Body of pancreas (tissue), 4 donors: ENCODE results near the gene C1QTNF12. TPM values are rescaled to one million over a fixed set of nuclear protein-coding genes. Genes with fewer than 3 reads are reported as not detected.

ENCODE experiments used
- ATAC-seq: fragments of 150-250 bp; one replicate; pipeline ENCODE4 v1.9.1; 2016
- DNase-seq, 4 donors: peaks; one replicate each; pipeline ENCODE4 v3.0.0-alpha.2; 2019
- H3K27ac ChIP-seq, 4 donors: fragments of 200-600 bp; sonication (generic); 1 replicate in 3 of 4; 2 replicates in 1 of 4; pipeline versions ENCODE4 v1.5.1 to v1.6.1; 2016 to 2019; ENCODE audit warnings: mild to moderate bottlenecking in 1 of 4, mixed read lengths in 1 of 4, moderate library complexity in 1 of 4
- H3K27me3 ChIP-seq, 2 donors: fragments of 200-600 bp; sonication (generic); one replicate each; pipeline ENCODE4 v1.6.0; 2016; ENCODE audit warnings: mild to moderate bottlenecking in 1 of 2
- H3K36me3 ChIP-seq, 2 donors: fragments of 200-600 bp; sonication (generic); replicated peaks in 1 of 2; 2 replicates each; pipeline ENCODE4 v1.5.1; 2016; ENCODE audit warnings: low read depth in 2 of 2; ENCODE audit not compliant: insufficient read depth in 1 of 2
- H3K4me1 ChIP-seq: fragments of 200-600 bp; sonication (generic); one replicate; pipeline ENCODE4 v1.6.0; 2016
- H3K4me3 ChIP-seq, 2 donors: fragments of 200-600 bp; sonication (generic); 1 replicate in 1 of 2; 2 replicates in 1 of 2; pipeline ENCODE4 v1.5.1; 2016 to 2019
- H3K9me3 ChIP-seq, 3 donors: fragments of 200-600 bp; sonication (generic); 1 replicate in 2 of 3; 2 replicates in 1 of 3; pipeline ENCODE4 v1.5.1; 2016
- CTCF ChIP-seq, 7 experiments: fragments of 450-650 bp in 4 of 7; fragments of 200-600 bp in 3 of 7; sonication (generic) in 3 of 7; IDR thresholded peaks; one replicate each; pipeline ENCODE4 v1.5.1; 2016 to 2019; ENCODE audit warnings: antibody characterized with exemption in 7 of 7
- POLR2A ChIP-seq, 3 donors: fragments of 450-650 bp; IDR thresholded peaks; one replicate each; pipeline ENCODE4 v1.6.1; 2016; ENCODE audit warnings: antibody characterized with exemption in 3 of 3, mild to moderate bottlenecking in 2 of 3
- WGBS, 2 donors: methylation state at CpG; one replicate each; pipeline ENCODE4 v1.1.5; 2017; 5-methylcytosine and 5-hydroxymethylcytosine counted together
- intact Hi-C: fragments of 100-400 bp; cut with DNase I; formaldehyde crosslinking; loops from one replicate; pipeline ENCODE4 v1.15.1; 2023
- total RNA-seq, 2 donors: library from RNA; depleted of rRNA; stranded (reverse); fragments of >200 nt; gene quantifications; one replicate each; pipeline ENCODE4 v1.1.0, GENCODE V29; 2016

The C1QTNF12 gene
- total RNA-seq, 2 donors from 2014 or later: not detected

DNA sequence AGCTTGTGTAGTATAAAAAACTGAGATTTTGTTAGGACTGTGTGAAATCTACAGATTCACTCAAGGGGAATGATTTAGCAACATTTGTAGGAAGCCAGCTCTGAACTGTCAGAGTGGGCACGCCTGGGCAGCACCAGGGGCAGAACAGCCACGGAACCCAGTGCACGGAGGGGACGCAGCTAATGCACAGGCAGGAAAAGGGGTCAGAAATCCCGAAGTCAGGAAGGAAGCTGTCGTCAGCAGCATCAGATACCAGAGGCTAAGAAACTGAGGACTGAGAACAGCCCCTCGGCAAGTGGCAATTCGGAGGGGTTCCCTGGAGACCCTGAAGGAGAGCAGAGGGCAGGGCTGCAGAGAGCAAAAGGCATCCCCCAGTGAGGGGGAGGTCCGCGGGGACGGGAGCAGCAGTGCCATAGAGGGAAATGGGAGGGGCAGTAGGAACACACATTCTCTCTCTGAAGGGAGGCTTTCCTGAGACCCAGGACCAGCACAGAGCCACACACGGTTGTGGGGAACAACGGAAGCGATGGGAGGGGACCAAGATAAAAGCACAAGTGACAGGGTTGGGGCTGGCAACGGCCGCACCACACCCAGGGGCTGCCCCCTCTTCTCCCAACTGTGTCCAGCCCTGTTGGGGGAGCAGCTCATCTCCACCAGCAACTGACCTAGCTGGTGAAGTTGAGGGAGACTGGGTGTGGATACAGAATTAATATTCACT, 14.5 kb upstream of the C1QTNF12 start:
- DNase-seq: no peak
- no peaks in the 10 kb centered on the region for H3K9me3 ChIP-seq
- ATAC-seq: no peak
- 80 to 89% methylated on average over 16 of the region's 16 CpGs for WGBS, 2 donors
- TF ChIP-seq CTCF (IDR thresholded peaks at IDR 0.05) (no peak), POLR2A (IDR thresholded peaks at IDR 0.05) (no peak)
- no peaks in the 10 kb centered on the region for H3K27me3 ChIP-seq
- peaks cover 11 to 24% of the 10 kb centered on the region in 2 donors for H3K36me3 ChIP-seq
- H3K4me1 ChIP-seq: no peaks in the 10 kb centered on the region
- H3K27ac ChIP-seq: no peak overlapping the region
- intact Hi-C loops: no loop called here
- no peak overlapping the region for H3K4me3 ChIP-seq

DNA sequence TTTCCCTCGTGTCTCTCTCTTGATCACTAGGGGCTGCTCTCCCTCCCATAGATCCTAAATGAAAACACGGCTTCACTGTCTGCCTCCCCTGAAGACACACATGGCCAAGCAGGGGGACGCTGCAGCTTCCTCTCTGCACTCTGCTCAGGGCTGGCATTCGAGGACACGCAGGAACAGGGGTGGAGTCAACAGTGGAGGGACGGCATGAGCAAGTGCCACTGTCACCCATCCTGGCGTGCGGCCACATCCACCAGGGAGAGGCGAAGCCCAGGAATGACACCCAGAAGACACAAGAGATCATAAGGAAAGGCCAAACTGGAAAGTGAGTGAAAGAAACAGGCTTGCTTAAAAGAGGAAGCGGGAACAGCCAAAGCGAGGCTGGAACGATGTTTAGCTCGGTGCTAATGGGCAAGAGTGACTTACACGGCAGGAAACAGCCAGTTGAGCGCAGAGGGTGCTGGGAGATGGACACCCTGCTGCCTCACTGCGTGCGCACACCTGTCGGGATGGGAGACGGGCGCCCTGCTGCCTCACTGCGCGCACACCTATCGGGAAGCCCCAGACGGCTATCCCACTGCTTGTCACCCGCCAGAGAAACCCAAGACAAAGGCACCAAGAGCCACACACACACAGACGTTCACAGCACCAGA, 13.6 kb upstream of the C1QTNF12 start:
- no peak for TF ChIP-seq CTCF (IDR thresholded peaks at IDR 0.05)
- no peak for TF ChIP-seq POLR2A (IDR thresholded peaks at IDR 0.05)
- H3K4me1 ChIP-seq: no peaks in the 10 kb centered on the region
- DNase-seq: no peak
- H3K9me3 ChIP-seq: no peaks in the 10 kb centered on the region
- H3K4me3 ChIP-seq: no peak overlapping the region
- intact Hi-C loops: no loop called here
- H3K36me3 ChIP-seq: peaks cover 11 to 29% of the 10 kb centered on the region in 2 donors
- WGBS, 2 donors: 78 to 84% methylated on average over 24 to 26 of the region's 26 CpGs
- no peak for ATAC-seq
- H3K27ac ChIP-seq: no peak overlapping the region
- no peaks in the 10 kb centered on the region for H3K27me3 ChIP-seq

DNA sequence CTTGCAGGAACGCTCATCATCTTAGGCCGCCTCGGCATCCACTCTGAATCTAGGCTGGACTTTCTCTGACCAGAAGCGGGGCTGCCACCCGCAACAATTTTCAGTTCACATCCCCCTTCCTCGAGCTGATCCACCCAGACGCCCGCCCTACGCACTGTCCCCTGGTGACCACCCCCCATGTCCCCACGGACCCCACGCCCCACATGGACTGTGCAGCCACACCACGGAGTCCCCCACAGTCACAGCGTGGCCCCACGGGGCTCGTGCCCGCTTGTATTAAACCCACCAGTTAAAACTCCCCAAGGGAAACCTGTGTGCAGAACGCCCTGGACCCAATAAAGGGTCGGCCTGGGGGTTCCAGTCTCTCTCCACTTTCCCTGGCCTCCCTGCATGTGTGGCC, 13.0 kb upstream of the C1QTNF12 start:
- H3K4me3 ChIP-seq: no peak overlapping the region
- TF ChIP-seq CTCF (IDR thresholded peaks at IDR 0.05): no peak
- TF ChIP-seq POLR2A (IDR thresholded peaks at IDR 0.05): no peak
- no peak for DNase-seq
- no peak for ATAC-seq
- intact Hi-C loops: no loop called here
- H3K27me3 ChIP-seq: no peaks in the 10 kb centered on the region
- peaks cover 11 to 30% of the 10 kb centered on the region in 2 donors for H3K36me3 ChIP-seq
- WGBS, 2 donors: 93 to 94% methylated on average over 18 of the region's 18 CpGs
- H3K9me3 ChIP-seq: no peaks in the 10 kb centered on the region
- H3K4me1 ChIP-seq: no peaks in the 10 kb centered on the region
- H3K27ac ChIP-seq: no peak overlapping the region

DNA sequence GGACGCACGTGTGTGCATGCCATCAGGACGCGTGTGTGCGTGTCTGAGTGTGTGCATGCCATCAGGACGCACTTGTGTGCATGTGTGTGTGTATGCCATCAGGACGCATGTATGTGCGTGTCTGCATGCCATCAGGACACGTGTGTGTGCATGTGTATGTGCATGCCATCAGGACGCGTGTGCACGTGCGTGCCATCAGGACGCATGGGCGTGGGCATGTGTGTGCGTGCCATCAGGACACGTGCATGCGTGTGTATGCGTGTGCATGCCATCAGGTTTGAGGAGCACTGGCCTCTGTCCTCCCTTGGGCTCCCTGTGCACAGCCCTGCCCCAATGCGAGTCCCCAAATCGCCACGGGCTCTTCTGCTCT, 12.6 kb upstream of the C1QTNF12 start:
- H3K27ac ChIP-seq: no peak overlapping the region
- no peak for DNase-seq
- no peaks in the 10 kb centered on the region for H3K9me3 ChIP-seq
- no peak overlapping the region for H3K4me3 ChIP-seq
- H3K4me1 ChIP-seq: no peaks in the 10 kb centered on the region
- intact Hi-C loops: no loop called here
- no peaks in the 10 kb centered on the region for H3K27me3 ChIP-seq
- ATAC-seq: no peak
- TF ChIP-seq POLR2A (IDR thresholded peaks at IDR 0.05) (no peak), CTCF (IDR thresholded peaks at IDR 0.05) (no peak)
- H3K36me3 ChIP-seq: peaks cover 11 to 30% of the 10 kb centered on the region in 2 donors
- 91 to 93% methylated on average over 18 to 20 of the region's 22 CpGs for WGBS, 2 donors
